GM19463 (cell line): ENCODE results near the gene HS3ST3B1.

Source experiments
- ATAC-seq: cut with Tn5 transposase; IDR thresholded peaks from one replicate; pipeline ENCODE4 v1.9.1; 2021; ENCODE audit warnings: mild to moderate bottlenecking, moderate library complexity; ENCODE audit not compliant: unreplicated experiment

The HS3ST3B1 gene

GRCh38 chr17:14302431-14303099 lies 1.7 kb downstream of the HS3ST3B1 start:
- ATAC-seq: peak; percentile 68

- no peak for ATAC-seq
These were observed 2.7 kb downstream of the HS3ST3B1 start for GRCh38 chr17:14303343-14304221.

GRCh38 chr17:14304222-14304772 lies 3.4 kb downstream of the HS3ST3B1 start:
- no peak for ATAC-seq

GRCh38 chr17:14304773-14305517 lies 4.1 kb downstream of the HS3ST3B1 start:
- no peak for ATAC-seq

- ATAC-seq: no peak
These were observed 5.1 kb downstream of the HS3ST3B1 start for GRCh38 chr17:14305785-14306496.

GRCh38 chr17:14306596-14306995 lies 5.7 kb downstream of the HS3ST3B1 start:
- ATAC-seq: no peak

GRCh38 chr17:14307560-14308024 lies 6.7 kb downstream of the HS3ST3B1 start:
- ATAC-seq: no peak

GRCh38 chr17:14308636-14308964 lies 7.7 kb downstream of the HS3ST3B1 start:
- no peak for ATAC-seq

GRCh38 chr17:14308965-14309879 lies 8.3 kb downstream of the HS3ST3B1 start:
- peak; percentile 76 for ATAC-seq

GRCh38 chr17:14310101-14310500 lies 9.2 kb downstream of the HS3ST3B1 start:
- no peak for ATAC-seq

- ATAC-seq: no peak
These were observed 9.7 kb downstream of the HS3ST3B1 start for GRCh38 chr17:14310605-14311004.

- no peak for ATAC-seq
These were observed 10.4 kb downstream of the HS3ST3B1 start for GRCh38 chr17:14311186-14311705.

GRCh38 chr17:14311981-14312380 lies 11.1 kb downstream of the HS3ST3B1 start:
- ATAC-seq: no peak

GRCh38 chr17:14312522-14312921 lies 11.6 kb downstream of the HS3ST3B1 start:
- ATAC-seq: no peak

- ATAC-seq: no peak
These were observed 15.4 kb downstream of the HS3ST3B1 start for GRCh38 chr17:14316126-14316832.

GRCh38 chr17:14317383-14317782 lies 16.5 kb downstream of the HS3ST3B1 start:
- ATAC-seq: no peak

GRCh38 chr17:14318109-14318917 lies 17.4 kb downstream of the HS3ST3B1 start:
- ATAC-seq: no peak

- ATAC-seq: no peak
These were observed 18.0 kb downstream of the HS3ST3B1 start for GRCh38 chr17:14318918-14319205.
